H1 (cell line): ENCODE data around the gene NEO1. TPM values are rescaled to one million over a fixed set of nuclear protein-coding genes. Genes with fewer than 3 reads are reported as not detected.

Experiments
- JUN ChIP-seq: IDR thresholded peaks from 2 replicates; pipeline ENCODE4 v1.6.1; 2011; ENCODE audit warnings: low read depth, mild to moderate bottlenecking, improper control_type of control experiment, low read length
- polyA plus RNA-seq, 7 experiments: library from polyadenylated mRNA; depleted of rRNA in 3 of 7; stranded (reverse) in 5 of 7; unstranded in 2 of 7; fragments of >200 nt in 5 of 7; fragments of 200-250 nt in 2 of 7; gene quantifications; 1 replicate in 5 of 7; 2 replicates in 1 of 7; 4 replicates in 1 of 7; pipeline versions ENCODE4 v1.2.1 to v1.2.3, GENCODE V29; 2011 to 2013; ENCODE audit warnings: missing spikeins in 2 of 7, mixed read lengths in 2 of 7
- total RNA-seq: library from RNA; stranded (reverse); fragmentation: NEBNext Ultra II Directional; extraction: Animal tissue kit (Norgen Biotek cat#: 25700); gene quantifications from 2 replicates; pipeline ENCODE4 v1.2.1, GENCODE V29; 2021
- TF ChIP-seq, protein P1 (sequence below): fragments of 300-600 bp; sonication (generic); IDR thresholded peaks from 2 replicates; pipeline ENCODE4 v1.7.1; 2012; ENCODE audit warnings: low read length, moderate library complexity, mild to moderate bottlenecking, inconsistent platforms; ENCODE audit not compliant: insufficient replicate concordance

Gene NEO1
- total and polyA plus RNA-seq, 2 of the 8 experiments (the other 6 are each of a cell fraction or from before 2014, with no cell fraction given), result 36.0 to 51.0 TPM

DNA sequence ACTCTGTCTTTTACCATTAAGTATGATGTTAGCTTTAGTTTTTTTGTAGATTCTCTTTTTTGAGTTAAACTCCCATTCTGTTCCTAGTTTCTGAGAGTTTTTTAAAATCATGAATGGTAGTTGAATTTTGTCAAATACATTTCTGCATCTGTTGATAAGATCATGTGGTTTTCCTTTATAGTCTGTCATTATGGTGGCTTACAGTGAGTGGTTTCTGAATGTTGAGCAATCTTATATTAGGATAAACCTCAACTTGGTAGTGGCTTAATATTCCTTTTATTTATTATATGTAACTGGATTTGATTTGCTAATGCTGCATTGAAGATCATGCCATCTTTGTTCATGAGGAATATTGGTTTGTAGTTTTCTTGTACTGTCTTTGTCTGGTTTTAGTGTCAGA lies 34.8 kb downstream of the NEO1 start (continued):
- TF ChIP-seq, protein P1, sequence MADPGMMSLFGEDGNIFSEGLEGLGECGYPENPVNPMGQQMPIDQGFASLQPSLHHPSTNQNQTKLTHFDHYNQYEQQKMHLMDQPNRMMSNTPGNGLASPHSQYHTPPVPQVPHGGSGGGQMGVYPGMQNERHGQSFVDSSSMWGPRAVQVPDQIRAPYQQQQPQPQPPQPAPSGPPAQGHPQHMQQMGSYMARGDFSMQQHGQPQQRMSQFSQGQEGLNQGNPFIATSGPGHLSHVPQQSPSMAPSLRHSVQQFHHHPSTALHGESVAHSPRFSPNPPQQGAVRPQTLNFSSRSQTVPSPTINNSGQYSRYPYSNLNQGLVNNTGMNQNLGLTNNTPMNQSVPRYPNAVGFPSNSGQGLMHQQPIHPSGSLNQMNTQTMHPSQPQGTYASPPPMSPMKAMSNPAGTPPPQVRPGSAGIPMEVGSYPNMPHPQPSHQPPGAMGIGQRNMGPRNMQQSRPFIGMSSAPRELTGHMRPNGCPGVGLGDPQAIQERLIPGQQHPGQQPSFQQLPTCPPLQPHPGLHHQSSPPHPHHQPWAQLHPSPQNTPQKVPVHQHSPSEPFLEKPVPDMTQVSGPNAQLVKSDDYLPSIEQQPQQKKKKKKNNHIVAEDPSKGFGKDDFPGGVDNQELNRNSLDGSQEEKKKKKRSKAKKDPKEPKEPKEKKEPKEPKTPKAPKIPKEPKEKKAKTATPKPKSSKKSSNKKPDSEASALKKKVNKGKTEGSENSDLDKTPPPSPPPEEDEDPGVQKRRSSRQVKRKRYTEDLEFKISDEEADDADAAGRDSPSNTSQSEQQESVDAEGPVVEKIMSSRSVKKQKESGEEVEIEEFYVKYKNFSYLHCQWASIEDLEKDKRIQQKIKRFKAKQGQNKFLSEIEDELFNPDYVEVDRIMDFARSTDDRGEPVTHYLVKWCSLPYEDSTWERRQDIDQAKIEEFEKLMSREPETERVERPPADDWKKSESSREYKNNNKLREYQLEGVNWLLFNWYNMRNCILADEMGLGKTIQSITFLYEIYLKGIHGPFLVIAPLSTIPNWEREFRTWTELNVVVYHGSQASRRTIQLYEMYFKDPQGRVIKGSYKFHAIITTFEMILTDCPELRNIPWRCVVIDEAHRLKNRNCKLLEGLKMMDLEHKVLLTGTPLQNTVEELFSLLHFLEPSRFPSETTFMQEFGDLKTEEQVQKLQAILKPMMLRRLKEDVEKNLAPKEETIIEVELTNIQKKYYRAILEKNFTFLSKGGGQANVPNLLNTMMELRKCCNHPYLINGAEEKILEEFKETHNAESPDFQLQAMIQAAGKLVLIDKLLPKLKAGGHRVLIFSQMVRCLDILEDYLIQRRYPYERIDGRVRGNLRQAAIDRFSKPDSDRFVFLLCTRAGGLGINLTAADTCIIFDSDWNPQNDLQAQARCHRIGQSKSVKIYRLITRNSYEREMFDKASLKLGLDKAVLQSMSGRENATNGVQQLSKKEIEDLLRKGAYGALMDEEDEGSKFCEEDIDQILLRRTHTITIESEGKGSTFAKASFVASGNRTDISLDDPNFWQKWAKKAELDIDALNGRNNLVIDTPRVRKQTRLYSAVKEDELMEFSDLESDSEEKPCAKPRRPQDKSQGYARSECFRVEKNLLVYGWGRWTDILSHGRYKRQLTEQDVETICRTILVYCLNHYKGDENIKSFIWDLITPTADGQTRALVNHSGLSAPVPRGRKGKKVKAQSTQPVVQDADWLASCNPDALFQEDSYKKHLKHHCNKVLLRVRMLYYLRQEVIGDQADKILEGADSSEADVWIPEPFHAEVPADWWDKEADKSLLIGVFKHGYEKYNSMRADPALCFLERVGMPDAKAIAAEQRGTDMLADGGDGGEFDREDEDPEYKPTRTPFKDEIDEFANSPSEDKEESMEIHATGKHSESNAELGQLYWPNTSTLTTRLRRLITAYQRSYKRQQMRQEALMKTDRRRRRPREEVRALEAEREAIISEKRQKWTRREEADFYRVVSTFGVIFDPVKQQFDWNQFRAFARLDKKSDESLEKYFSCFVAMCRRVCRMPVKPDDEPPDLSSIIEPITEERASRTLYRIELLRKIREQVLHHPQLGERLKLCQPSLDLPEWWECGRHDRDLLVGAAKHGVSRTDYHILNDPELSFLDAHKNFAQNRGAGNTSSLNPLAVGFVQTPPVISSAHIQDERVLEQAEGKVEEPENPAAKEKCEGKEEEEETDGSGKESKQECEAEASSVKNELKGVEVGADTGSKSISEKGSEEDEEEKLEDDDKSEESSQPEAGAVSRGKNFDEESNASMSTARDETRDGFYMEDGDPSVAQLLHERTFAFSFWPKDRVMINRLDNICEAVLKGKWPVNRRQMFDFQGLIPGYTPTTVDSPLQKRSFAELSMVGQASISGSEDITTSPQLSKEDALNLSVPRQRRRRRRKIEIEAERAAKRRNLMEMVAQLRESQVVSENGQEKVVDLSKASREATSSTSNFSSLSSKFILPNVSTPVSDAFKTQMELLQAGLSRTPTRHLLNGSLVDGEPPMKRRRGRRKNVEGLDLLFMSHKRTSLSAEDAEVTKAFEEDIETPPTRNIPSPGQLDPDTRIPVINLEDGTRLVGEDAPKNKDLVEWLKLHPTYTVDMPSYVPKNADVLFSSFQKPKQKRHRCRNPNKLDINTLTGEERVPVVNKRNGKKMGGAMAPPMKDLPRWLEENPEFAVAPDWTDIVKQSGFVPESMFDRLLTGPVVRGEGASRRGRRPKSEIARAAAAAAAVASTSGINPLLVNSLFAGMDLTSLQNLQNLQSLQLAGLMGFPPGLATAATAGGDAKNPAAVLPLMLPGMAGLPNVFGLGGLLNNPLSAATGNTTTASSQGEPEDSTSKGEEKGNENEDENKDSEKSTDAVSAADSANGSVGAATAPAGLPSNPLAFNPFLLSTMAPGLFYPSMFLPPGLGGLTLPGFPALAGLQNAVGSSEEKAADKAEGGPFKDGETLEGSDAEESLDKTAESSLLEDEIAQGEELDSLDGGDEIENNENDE, result no peak
- no peak for TF ChIP-seq JUN
